ENCODE data around the gene SLC35D1. TPM values are rescaled to one million over a fixed set of nuclear protein-coding genes. Genes with fewer than 3 reads are reported as not detected.

The SLC35D1 gene
- total and polyA plus RNA-seq, 8 donors: 1.9 to 7.7 (median 4.5) TPM

- Histone ChIP-seq H3K4me1 (no peaks in the 10 kb centered on the region), H3K27ac (no peak overlapping the region), H3K36me3 (peaks cover 0 to 5% (median 0%) of the 10 kb centered on the region in 3 donors), H3K4me3 (no peak overlapping the region), H3K27me3 (no peaks in the 10 kb centered on the region), H3K9me3 (no peaks in the 10 kb centered on the region)
- peak in 2 of 4 donors; percentile 49 to 52 for ATAC-seq
- DNase-seq: no peak
- WGBS, 2 donors: 56 to 58% methylated on average over 2 of the region's 2 CpGs
- FAIRE-seq: no peak
- TF ChIP-seq, protein P1, sequence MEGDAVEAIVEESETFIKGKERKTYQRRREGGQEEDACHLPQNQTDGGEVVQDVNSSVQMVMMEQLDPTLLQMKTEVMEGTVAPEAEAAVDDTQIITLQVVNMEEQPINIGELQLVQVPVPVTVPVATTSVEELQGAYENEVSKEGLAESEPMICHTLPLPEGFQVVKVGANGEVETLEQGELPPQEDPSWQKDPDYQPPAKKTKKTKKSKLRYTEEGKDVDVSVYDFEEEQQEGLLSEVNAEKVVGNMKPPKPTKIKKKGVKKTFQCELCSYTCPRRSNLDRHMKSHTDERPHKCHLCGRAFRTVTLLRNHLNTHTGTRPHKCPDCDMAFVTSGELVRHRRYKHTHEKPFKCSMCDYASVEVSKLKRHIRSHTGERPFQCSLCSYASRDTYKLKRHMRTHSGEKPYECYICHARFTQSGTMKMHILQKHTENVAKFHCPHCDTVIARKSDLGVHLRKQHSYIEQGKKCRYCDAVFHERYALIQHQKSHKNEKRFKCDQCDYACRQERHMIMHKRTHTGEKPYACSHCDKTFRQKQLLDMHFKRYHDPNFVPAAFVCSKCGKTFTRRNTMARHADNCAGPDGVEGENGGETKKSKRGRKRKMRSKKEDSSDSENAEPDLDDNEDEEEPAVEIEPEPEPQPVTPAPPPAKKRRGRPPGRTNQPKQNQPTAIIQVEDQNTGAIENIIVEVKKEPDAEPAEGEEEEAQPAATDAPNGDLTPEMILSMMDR (IDR thresholded peaks at IDR 0.05): no peak
- intact Hi-C loops (cut with DNase I): no loop called here
These were observed 40.4 kb downstream of the SLC35D1 start for GRCh38 chr1:67013573-67013972.

GRCh38 chr1:67009792-67010191, 44.2 kb downstream of the SLC35D1 start:
- Histone ChIP-seq H3K36me3 (peaks cover 0 to 5% (median 0%) of the 10 kb centered on the region in 3 donors), H3K4me3 (no peak overlapping the region), H3K27me3 (no peaks in the 10 kb centered on the region), H3K27ac (no peak overlapping the region), H3K9me3 (no peaks in the 10 kb centered on the region), H3K4me1 (peaks cover 0 to 3% (median 0%) of the 10 kb centered on the region in 3 donors)
- no peak for DNase-seq
- TF ChIP-seq, protein P1 (IDR thresholded peaks at IDR 0.05): no peak
- whole genome bisulfite sequencing, 2 donors: 89 to 96% methylated on average over 3 of the region's 3 CpGs
- ATAC-seq: no peak
- intact Hi-C loops (cut with DNase I): no loop called here
- FAIRE-seq: no peak

DNA sequence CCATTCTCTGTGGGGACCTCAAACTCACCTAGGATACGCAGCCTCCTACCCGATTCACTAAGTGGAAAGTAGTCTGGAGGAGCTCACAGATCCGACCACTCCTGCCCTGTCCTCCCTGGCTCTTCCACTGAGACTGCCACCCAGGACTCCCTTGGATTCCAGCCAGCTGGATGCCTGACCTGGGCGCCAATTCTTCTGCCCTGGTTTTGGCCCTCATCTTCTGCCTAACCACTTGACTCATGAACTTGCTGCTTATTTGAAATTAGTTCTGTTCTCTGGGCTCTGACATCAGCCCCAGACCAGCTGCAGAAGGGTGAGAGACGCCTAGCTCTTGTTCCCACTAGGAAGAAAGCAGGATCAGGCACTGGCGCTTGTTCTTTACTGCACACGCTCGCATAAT, 48.9 kb downstream of the SLC35D1 start:
- peaks cover 0 to under 1% (median 0%) of the 10 kb centered on the region in 3 donors for H3K36me3 ChIP-seq
- H3K27me3 ChIP-seq: no peaks in the 10 kb centered on the region
- H3K27ac ChIP-seq: no peak overlapping the region
- intact Hi-C loops (cut with DNase I): no loop called here
- peaks cover 27 to 34% (median 33%) of the 10 kb centered on the region in 3 donors for H3K4me1 ChIP-seq
- FAIRE-seq: no peak
- DNase-seq: peak in 1 of 6 donors; percentile 15
- no peaks in the 10 kb centered on the region for H3K9me3 ChIP-seq
- ATAC-seq: no peak
- WGBS, 2 donors: 82 to 83% methylated on average over 8 of the region's 8 CpGs
- H3K4me3 ChIP-seq: no peak overlapping the region
- TF ChIP-seq, protein P1 (IDR thresholded peaks at IDR 0.05): no peak

DNA sequence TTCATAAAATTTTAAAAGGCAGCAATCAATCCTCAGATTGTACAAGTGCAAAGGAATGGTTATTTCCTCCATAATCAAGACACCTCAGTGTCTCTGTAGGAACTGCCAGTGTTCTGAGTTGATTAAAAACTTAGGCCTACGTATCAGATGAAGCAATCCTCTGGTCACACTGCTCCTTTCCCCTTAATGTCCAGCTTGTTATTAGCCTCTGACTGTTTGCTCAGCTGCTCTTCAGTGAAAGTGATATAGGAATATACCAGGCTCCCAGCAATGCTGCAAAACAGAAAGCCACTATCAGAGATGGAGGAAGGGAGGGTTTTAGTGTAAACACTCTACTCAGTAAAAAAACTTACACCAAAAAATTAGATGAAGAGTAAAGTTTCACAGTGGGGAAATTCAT, 49.8 kb downstream of the SLC35D1 start:
- Histone ChIP-seq H3K4me1 (peaks cover 34 to 41% (median 39%) of the 10 kb centered on the region in 3 donors), H3K36me3 (no peaks in the 10 kb centered on the region), H3K27ac (no peak overlapping the region), H3K4me3 (no peak overlapping the region), H3K9me3 (no peaks in the 10 kb centered on the region), H3K27me3 (no peaks in the 10 kb centered on the region)
- 32 to 44% methylated on average over 1 of the region's 1 CpG for WGBS, 2 donors
- ATAC-seq: peak in 3 of 4 donors; percentile 46 to 64 (median 48)
- FAIRE-seq: no peak
- TF ChIP-seq, protein P1 (IDR thresholded peaks at IDR 0.05): no peak
- intact Hi-C loops (cut with DNase I): no loop called here
- DNase-seq: peak in 1 of 6 donors; percentile 13

DNA sequence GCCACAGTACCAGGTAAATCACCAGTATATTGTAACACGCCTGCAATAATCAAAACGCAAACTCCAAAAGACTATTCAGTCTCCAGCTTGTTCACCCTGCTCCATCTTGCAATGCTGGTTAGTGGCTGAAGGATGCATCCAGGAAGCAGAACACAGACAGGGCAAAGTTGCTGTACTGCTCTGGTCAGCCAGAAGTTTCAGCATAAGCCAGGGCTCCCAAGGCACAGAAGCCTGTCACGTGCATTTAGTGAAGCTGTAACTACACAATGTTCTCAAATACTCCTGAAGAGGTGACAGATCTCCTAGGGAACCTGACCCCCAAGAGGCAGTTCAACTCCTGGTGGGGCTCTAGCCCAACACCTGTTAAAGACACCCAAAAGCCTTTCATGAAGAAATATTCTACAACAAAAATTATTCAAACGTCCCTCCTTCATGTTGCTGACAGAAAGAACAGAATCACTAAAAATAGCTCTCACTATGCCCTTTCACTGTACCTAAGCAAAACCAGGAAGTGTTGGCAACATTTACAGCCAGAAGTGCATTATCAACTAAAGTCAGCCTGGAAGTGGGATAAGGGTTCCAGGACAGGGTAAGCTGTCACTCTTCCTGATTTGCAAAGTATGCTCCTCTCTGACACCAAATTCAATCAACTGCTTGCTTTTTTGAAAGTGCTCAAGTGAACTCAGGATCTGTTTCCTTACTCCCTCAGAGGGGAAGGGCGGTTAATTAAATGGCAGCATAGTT, 52.1 kb downstream of the SLC35D1 start:
- Histone ChIP-seq H3K4me3 (no peak overlapping the region), H3K9me3 (no peaks in the 10 kb centered on the region), H3K36me3 (no peaks in the 10 kb centered on the region), H3K4me1 (peaks cover 39 to 48% (median 40%) of the 10 kb centered on the region in 3 donors), H3K27ac (peak overlapping the region; percentile 41 to 56 (median 44)), H3K27me3 (no peaks in the 10 kb centered on the region)
- DNase-seq (peak in 3 of 6 donors; percentile 26 to 38 (median 34)), ATAC-seq (peak; percentile 67 to 76 (median 69)), FAIRE-seq (no peak)
- intact Hi-C loops (cut with DNase I): no loop called here
- TF ChIP-seq, protein P1 (IDR thresholded peaks at IDR 0.05): no peak
- WGBS, 2 donors: 49 to 51% methylated on average over 5 of the region's 5 CpGs
